Measurements from ENCODE around the gene RFX1. TPM values are rescaled to one million over a fixed set of nuclear protein-coding genes. Genes with fewer than 3 reads are reported as not detected.

RFX1 gene
- polyA plus RNA-seq, 1 donor from 2014 or later, result 2.2 TPM

DNA sequence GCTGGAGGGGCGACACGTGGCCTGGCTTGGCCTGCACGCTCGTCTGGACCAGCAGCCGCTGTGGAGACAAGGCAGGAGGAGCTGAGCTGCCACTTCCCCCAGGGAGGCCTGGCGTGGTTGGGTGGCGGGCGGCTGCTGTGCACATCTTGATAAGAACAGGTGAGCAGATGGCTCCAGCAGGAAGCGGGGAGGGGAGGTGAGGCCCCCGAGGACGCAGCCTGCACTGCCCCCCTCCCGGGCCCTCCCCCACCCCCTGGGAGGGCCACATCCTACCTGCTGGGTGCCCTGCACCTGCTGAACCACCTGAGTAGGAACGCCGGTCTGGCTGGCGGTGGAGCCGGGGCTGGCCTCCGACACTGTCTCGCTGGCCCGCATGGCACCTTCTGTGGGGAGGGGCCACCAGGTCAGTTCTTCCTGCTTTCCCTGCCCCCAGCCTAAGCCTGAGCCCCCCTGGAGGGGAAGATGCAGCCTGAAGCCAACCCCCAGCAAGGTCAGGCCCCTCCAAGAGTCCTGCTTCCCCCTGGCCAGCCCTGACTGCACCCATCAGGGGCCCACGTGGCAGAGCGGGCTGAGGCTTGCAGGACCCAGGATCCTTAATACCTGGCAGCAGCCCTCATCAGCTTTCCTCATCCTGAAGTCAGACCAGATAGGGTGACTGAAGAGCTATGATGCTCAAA, 22.8 kb downstream of the RFX1 start:
- no peaks in the 10 kb centered on the region for H4K20me1 ChIP-seq (ENCODE audit: insufficient read depth)
- H3K27me3 ChIP-seq (ENCODE audit: insufficient read depth, low read depth, low read length), result no peaks in the 10 kb centered on the region
- no peaks in the 10 kb centered on the region for H3F3A ChIP-seq (ENCODE audit: insufficient read depth, low read length, poor library complexity, severe bottlenecking)
- H3K4me3 ChIP-seq (ENCODE audit: low read length), result no peak overlapping the region
- H3K79me2 ChIP-seq (replicated peaks; ENCODE audit: insufficient read depth, low read length), result no peaks in the 10 kb centered on the region
- H3K9me2 ChIP-seq (ENCODE audit: insufficient read depth, low read length), result no peaks in the 10 kb centered on the region
- H3K36me3 ChIP-seq (ENCODE audit: insufficient read depth, low read length), result no peaks in the 10 kb centered on the region
- H3K4me2 ChIP-seq (ENCODE audit: low read length), result no peak overlapping the region
- no peak overlapping the region for H3K27ac ChIP-seq (ENCODE audit: low read length)
- TF ChIP-seq RAD21 (conservative IDR thresholded peaks at IDR 0.05) (no peak), SMC3 (conservative IDR thresholded peaks at IDR 0.05; ENCODE audit: poor library complexity) (no peak), EZH2 (IDR thresholded peaks at IDR 0.05; ENCODE audit: borderline replicate concordance, insufficient read depth, low read length, poor library complexity, severe bottlenecking) (no peak), TAF1 (IDR thresholded peaks at IDR 0.05; ENCODE audit: low read depth) (no peak), EP300 (conservative IDR thresholded peaks at IDR 0.05; ENCODE audit: poor library complexity, severe bottlenecking) (no peak), MXI1 (conservative IDR thresholded peaks at IDR 0.05; ENCODE audit: poor library complexity, severe bottlenecking) (no peak)
- no peak overlapping the region for H3K9ac ChIP-seq (ENCODE audit: low read length)
- H3K9me3 ChIP-seq (ENCODE audit: low read length), result no peaks in the 10 kb centered on the region
- H2AFZ ChIP-seq (ENCODE audit: low read depth, low read length), result no peak overlapping the region

DNA sequence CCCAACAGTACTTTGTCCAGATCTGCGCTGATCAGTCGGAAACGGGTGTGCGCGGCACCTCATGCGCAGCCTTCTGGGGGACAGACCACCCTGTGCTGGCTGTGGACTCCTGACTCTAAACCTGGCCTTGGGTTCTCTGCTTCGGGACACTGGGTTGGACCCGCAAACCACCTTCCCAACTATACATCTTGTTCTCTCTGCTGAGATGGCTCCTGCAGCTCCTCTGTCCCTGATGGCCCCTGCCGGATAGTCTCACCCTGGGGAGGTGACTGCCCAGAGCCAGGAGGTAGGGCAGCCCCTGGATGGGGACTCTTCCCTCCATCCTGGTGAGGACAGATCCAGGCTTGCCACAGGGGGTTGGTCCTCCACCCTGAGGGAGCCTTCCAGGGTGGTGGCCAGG, 23.3 kb downstream of the RFX1 start:
- Histone ChIP-seq H3K79me2 (replicated peaks; ENCODE audit: insufficient read depth, low read length) (no peaks in the 10 kb centered on the region), H3K36me3 (ENCODE audit: insufficient read depth, low read length) (no peaks in the 10 kb centered on the region), H4K20me1 (ENCODE audit: insufficient read depth) (no peaks in the 10 kb centered on the region), H3K27ac (ENCODE audit: low read length) (no peak overlapping the region), H3K27me3 (ENCODE audit: insufficient read depth, low read depth, low read length) (no peaks in the 10 kb centered on the region), H3K4me3 (ENCODE audit: low read length) (no peak overlapping the region), H3K9ac (ENCODE audit: low read length) (no peak overlapping the region), H2AFZ (ENCODE audit: low read depth, low read length) (no peak overlapping the region), H3K4me2 (ENCODE audit: low read length) (no peak overlapping the region), H3F3A (ENCODE audit: insufficient read depth, low read length, poor library complexity, severe bottlenecking) (no peaks in the 10 kb centered on the region), H3K9me2 (ENCODE audit: insufficient read depth, low read length) (no peaks in the 10 kb centered on the region), H3K9me3 (ENCODE audit: low read length) (no peaks in the 10 kb centered on the region)
- TF ChIP-seq POLR2AphosphoS5 (IDR thresholded peaks at IDR 0.05), result no peak
- no peak for TF ChIP-seq RAD21 (conservative IDR thresholded peaks at IDR 0.05)
- TF ChIP-seq, protein P1, sequence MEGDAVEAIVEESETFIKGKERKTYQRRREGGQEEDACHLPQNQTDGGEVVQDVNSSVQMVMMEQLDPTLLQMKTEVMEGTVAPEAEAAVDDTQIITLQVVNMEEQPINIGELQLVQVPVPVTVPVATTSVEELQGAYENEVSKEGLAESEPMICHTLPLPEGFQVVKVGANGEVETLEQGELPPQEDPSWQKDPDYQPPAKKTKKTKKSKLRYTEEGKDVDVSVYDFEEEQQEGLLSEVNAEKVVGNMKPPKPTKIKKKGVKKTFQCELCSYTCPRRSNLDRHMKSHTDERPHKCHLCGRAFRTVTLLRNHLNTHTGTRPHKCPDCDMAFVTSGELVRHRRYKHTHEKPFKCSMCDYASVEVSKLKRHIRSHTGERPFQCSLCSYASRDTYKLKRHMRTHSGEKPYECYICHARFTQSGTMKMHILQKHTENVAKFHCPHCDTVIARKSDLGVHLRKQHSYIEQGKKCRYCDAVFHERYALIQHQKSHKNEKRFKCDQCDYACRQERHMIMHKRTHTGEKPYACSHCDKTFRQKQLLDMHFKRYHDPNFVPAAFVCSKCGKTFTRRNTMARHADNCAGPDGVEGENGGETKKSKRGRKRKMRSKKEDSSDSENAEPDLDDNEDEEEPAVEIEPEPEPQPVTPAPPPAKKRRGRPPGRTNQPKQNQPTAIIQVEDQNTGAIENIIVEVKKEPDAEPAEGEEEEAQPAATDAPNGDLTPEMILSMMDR (IDR thresholded peaks at IDR 0.05; ENCODE audit: poor library complexity, severe bottlenecking), result no peak
- TF ChIP-seq EP300 (conservative IDR thresholded peaks at IDR 0.05; ENCODE audit: poor library complexity, severe bottlenecking), result no peak
- no peak for TF ChIP-seq TAF1 (IDR thresholded peaks at IDR 0.05; ENCODE audit: low read depth)
- no peak for TF ChIP-seq MXI1 (conservative IDR thresholded peaks at IDR 0.05; ENCODE audit: poor library complexity, severe bottlenecking)

DNA sequence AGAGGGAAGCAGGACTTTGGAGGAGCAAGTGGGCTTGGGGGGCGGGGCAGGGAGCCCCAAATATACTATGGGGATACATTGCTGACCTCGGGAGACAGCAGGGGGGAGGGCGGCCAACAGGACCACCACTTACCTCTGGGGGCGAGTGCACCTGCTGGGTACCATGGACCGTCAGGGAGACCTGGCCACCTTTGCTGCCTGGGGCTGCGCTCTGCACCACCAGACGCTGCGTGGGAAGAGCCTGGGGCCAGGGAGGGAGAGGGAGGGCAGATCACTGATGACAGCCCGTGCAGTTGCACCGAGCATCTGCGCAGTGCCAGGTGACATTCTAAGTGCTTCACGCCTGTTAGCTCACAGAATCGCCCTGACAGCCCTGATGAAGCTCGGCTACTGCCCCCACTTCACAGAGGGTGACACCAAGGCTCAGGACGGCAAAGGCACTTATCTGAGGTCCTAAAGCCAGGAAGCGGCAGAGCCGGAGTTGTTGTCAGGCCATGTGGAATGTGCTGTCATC, 24.1 kb downstream of the RFX1 start:
- Histone ChIP-seq H4K20me1 (ENCODE audit: insufficient read depth) (no peaks in the 10 kb centered on the region), H2AFZ (ENCODE audit: low read depth, low read length) (no peak overlapping the region), H3K4me2 (ENCODE audit: low read length) (no peak overlapping the region), H3K36me3 (ENCODE audit: insufficient read depth, low read length) (no peaks in the 10 kb centered on the region), H3K9me2 (ENCODE audit: insufficient read depth, low read length) (no peaks in the 10 kb centered on the region), H3K9me3 (ENCODE audit: low read length) (no peaks in the 10 kb centered on the region), H3K27me3 (ENCODE audit: insufficient read depth, low read depth, low read length) (no peaks in the 10 kb centered on the region), H3K9ac (ENCODE audit: low read length) (no peak overlapping the region), H3F3A (ENCODE audit: insufficient read depth, low read length, poor library complexity, severe bottlenecking) (no peaks in the 10 kb centered on the region), H3K79me2 (replicated peaks; ENCODE audit: insufficient read depth, low read length) (no peaks in the 10 kb centered on the region), H3K4me3 (ENCODE audit: low read length) (no peak overlapping the region), H3K27ac (ENCODE audit: low read length) (no peak overlapping the region)
- TF ChIP-seq EP300 (conservative IDR thresholded peaks at IDR 0.05; ENCODE audit: poor library complexity, severe bottlenecking) (no peak), EZH2 (IDR thresholded peaks at IDR 0.05; ENCODE audit: borderline replicate concordance, insufficient read depth, low read length, poor library complexity, severe bottlenecking) (no peak)

Data from neural cell (in vitro differentiated cells).